ENCODE results near the gene PPM1F.
"Not testable (repeated sequence)": the region's sequence is repeated elsewhere in the genome, so short reads cannot be mapped to it uniquely, and the experiment has no call there.

PPM1F gene

GRCh38 chr22:21942407-21943343, 10.0 kb downstream of the PPM1F start:
- H4K20me1 ChIP-seq (ENCODE audit: insufficient read depth, low read length), result no peaks in the 10 kb centered on the region
- H3K27me3 ChIP-seq (ENCODE audit: low read depth, low read length), result no peaks in the 10 kb centered on the region
- no peaks in the 10 kb centered on the region for H3K79me2 ChIP-seq (ENCODE audit: low read length)
- H3K27ac ChIP-seq (ENCODE audit: low read length), result no peak overlapping the region
- no peak overlapping the region for H3K4me3 ChIP-seq (ENCODE audit: low read length)
- peaks cover 3% of the 10 kb centered on the region; the same call in 1 of the 2 replicates for H3K4me1 ChIP-seq (ENCODE audit: low read length)
- H3K36me3 ChIP-seq (replicated peaks; ENCODE audit: low read depth, low read length), result no peaks in the 10 kb centered on the region
- no peak overlapping the region for H2AFZ ChIP-seq (ENCODE audit: low read depth, low read length)
- H3K9me3 ChIP-seq (ENCODE audit: insufficient read depth, low read length), result no peaks in the 10 kb centered on the region
- no peak overlapping the region for H3K4me2 ChIP-seq (ENCODE audit: low read length)
- no peak overlapping the region for H3K9ac ChIP-seq (ENCODE audit: low read length)
- TF ChIP-seq EZH2phosphoT487 (IDR thresholded peaks at IDR 0.05; ENCODE audit: low read depth), result no peak
- TF ChIP-seq CTCF (IDR thresholded peaks at IDR 0.05; ENCODE audit: low read depth, low read length), result no peak

- H3K4me3 ChIP-seq (ENCODE audit: low read length), result no peak overlapping the region
- H4K20me1 ChIP-seq (ENCODE audit: insufficient read depth, low read length), result no peaks in the 10 kb centered on the region
- H3K36me3 ChIP-seq (replicated peaks; ENCODE audit: low read depth, low read length), result no peaks in the 10 kb centered on the region
- no peaks in the 10 kb centered on the region for H3K27me3 ChIP-seq (ENCODE audit: low read depth, low read length)
- H3K27ac ChIP-seq (ENCODE audit: low read length), result no peak overlapping the region
- H3K4me2 ChIP-seq (ENCODE audit: low read length), result no peak overlapping the region
- peaks cover 5% of the 10 kb centered on the region; the same call in 1 of the 2 replicates for H3K4me1 ChIP-seq (ENCODE audit: low read length)
- no peak overlapping the region for H3K9ac ChIP-seq (ENCODE audit: low read length)
- no peak for TF ChIP-seq EZH2phosphoT487 (IDR thresholded peaks at IDR 0.05; ENCODE audit: low read depth)
- no peak for TF ChIP-seq CTCF (IDR thresholded peaks at IDR 0.05; ENCODE audit: low read depth, low read length)
- H2AFZ ChIP-seq (ENCODE audit: low read depth, low read length), result no peak overlapping the region
- H3K79me2 ChIP-seq (ENCODE audit: low read length), result no peaks in the 10 kb centered on the region
- H3K9me3 ChIP-seq (ENCODE audit: insufficient read depth, low read length), result no peaks in the 10 kb centered on the region
Observed at GRCh38 chr22:21941921-21942320, 10.7 kb downstream of the PPM1F start.

- Histone ChIP-seq H3K36me3 (replicated peaks; ENCODE audit: low read depth, low read length) (no peaks in the 10 kb centered on the region), H3K4me2 (ENCODE audit: low read length) (no peak overlapping the region), H3K9me3 (ENCODE audit: insufficient read depth, low read length) (no peaks in the 10 kb centered on the region), H4K20me1 (ENCODE audit: insufficient read depth, low read length) (no peaks in the 10 kb centered on the region), H3K27me3 (ENCODE audit: low read depth, low read length) (no peaks in the 10 kb centered on the region), H3K4me3 (ENCODE audit: low read length) (no peak overlapping the region), H2AFZ (ENCODE audit: low read depth, low read length) (no peak overlapping the region), H3K27ac (ENCODE audit: low read length) (no peak overlapping the region), H3K9ac (ENCODE audit: low read length) (no peak overlapping the region), H3K4me1 (ENCODE audit: low read length) (peaks cover 5% of the 10 kb centered on the region; the same call in 1 of the 2 replicates), H3K79me2 (ENCODE audit: low read length) (no peaks in the 10 kb centered on the region)
- TF ChIP-seq CTCF (IDR thresholded peaks at IDR 0.05; ENCODE audit: low read depth, low read length) (no peak), EZH2phosphoT487 (IDR thresholded peaks at IDR 0.05; ENCODE audit: low read depth) (no peak)
Observed at GRCh38 chr22:21940521-21940920, 12.1 kb downstream of the PPM1F start.

GRCh38 chr22:21939935-21940334, 12.7 kb downstream of the PPM1F start:
- not testable (repeated sequence) for H3K27me3 ChIP-seq (ENCODE audit: low read depth, low read length); H4K20me1 ChIP-seq (ENCODE audit: insufficient read depth, low read length); H3K79me2 ChIP-seq (ENCODE audit: low read length); H2AFZ ChIP-seq (ENCODE audit: low read depth, low read length); H3K9me3 ChIP-seq (ENCODE audit: insufficient read depth, low read length); H3K36me3 ChIP-seq (replicated peaks; ENCODE audit: low read depth, low read length); H3K4me1 ChIP-seq (ENCODE audit: low read length); H3K4me3 ChIP-seq (ENCODE audit: low read length); H3K4me2 ChIP-seq (ENCODE audit: low read length); H3K9ac ChIP-seq (ENCODE audit: low read length); H3K27ac ChIP-seq (ENCODE audit: low read length)

Measured in OCI-LY3 (cell line).